ENCODE measurements around the gene ANO4.

DNA sequence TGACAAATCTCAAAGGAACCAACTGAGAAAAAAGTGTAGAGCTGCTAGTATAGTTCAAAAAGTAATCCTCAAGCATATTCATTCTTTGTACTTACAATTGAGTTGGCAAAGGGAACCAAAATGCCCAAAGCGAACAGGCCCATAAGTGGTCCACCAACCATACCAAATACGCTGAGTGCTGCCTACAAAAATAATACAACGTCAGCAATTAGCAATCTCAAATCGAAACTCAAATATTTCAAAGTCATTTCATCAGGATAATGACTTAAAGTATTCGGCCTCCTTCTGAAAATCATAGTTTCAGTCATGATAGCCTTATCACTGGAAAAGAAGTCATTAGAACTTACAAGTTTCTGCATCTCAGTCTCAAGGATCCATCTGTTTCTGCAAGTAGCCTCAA, 373.4 kb downstream of the ANO4 start:
- no peak for TF ChIP-seq POLR2A (IDR thresholded peaks at IDR 0.05; ENCODE audit: extremely low read depth, insufficient read length)
- TF ChIP-seq, protein P1, sequence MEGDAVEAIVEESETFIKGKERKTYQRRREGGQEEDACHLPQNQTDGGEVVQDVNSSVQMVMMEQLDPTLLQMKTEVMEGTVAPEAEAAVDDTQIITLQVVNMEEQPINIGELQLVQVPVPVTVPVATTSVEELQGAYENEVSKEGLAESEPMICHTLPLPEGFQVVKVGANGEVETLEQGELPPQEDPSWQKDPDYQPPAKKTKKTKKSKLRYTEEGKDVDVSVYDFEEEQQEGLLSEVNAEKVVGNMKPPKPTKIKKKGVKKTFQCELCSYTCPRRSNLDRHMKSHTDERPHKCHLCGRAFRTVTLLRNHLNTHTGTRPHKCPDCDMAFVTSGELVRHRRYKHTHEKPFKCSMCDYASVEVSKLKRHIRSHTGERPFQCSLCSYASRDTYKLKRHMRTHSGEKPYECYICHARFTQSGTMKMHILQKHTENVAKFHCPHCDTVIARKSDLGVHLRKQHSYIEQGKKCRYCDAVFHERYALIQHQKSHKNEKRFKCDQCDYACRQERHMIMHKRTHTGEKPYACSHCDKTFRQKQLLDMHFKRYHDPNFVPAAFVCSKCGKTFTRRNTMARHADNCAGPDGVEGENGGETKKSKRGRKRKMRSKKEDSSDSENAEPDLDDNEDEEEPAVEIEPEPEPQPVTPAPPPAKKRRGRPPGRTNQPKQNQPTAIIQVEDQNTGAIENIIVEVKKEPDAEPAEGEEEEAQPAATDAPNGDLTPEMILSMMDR (IDR thresholded peaks at IDR 0.05; ENCODE audit: low read depth, low read length) = no peak

All from NB4 (cell line).